ENCODE data around the gene SARDH.

The SARDH gene

GRCh38 chr9:133712221-133713100 lies 25.7 kb downstream of the SARDH start:
- DNase-seq: no peak

DNA sequence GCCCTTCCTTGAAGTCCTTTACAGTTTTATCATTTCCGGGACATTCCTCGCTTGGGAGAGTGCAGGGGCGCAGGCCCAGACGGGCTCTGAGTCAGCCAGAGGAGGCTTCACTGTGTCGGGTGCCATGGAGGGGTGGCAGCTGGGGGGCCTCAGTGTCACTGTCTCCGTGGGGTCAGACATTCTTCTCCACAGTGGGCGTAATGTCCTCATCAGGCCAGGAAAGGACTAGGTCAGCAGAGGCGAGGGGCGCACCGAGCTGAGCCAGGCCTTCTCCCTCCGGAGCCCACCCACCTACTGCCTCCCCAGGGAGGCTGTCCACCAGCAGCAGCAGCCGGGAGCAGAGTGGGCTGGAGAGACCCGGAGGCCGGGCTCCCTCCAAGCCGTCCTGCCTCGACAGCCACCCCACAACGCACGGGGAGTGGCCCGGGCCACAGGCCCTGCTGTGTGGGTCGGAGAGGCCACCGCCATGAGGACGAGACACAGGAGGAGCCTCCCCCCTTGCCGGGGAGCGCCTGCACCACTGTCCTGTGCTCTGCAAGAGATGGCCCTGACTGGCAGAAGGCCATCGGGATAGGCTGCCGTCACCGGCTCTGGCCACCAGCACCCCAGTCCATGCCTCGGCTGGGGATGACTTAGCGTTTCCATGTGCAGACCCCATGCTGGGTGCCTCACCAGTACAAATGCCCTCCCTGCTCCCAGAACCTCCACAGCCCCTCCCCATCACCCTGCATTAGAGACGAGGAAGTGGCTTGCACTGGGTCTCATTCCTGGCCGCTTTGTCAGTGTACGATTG lies 26.5 kb downstream of the SARDH start:
- DNase-seq: no peak

DNA sequence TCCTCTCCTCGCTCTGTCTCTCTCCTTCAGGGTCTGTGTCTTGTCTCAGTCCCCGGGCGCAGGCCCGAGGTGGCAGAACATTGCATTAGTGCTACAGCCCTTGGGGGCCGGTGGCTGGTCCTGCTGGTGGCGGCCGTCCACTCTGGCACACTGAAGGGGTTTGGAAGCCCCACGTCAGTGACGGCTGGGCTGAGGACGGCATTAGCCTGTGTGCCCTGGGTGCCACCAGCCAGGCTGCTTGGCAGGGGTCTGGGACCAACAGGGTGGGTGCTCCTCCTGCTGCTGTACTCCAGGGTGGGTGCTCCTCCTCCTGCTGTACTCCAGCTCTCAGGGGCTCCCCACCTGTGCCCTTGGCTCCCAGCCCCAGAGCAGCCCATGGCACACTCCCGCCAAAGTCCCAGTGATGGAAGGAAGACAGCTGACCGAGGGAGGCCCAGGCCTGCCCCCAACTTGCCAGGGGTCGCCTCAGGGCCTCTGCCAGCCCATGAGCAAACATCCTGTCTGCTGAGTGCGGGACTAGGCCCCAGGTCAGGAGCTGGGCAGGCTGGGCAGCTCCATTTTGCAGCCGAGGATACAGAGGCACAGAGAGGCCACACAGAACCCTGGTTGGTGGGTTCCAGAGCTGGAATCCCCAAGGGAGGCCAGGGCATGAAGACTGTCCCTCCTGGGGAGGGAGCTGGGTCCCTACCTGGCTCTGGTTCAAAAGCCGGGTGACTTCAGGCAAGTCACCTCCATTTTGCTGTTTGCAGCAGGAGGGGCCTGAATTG lies 27.3 kb downstream of the SARDH start:
- DNase-seq: no peak

DNA sequence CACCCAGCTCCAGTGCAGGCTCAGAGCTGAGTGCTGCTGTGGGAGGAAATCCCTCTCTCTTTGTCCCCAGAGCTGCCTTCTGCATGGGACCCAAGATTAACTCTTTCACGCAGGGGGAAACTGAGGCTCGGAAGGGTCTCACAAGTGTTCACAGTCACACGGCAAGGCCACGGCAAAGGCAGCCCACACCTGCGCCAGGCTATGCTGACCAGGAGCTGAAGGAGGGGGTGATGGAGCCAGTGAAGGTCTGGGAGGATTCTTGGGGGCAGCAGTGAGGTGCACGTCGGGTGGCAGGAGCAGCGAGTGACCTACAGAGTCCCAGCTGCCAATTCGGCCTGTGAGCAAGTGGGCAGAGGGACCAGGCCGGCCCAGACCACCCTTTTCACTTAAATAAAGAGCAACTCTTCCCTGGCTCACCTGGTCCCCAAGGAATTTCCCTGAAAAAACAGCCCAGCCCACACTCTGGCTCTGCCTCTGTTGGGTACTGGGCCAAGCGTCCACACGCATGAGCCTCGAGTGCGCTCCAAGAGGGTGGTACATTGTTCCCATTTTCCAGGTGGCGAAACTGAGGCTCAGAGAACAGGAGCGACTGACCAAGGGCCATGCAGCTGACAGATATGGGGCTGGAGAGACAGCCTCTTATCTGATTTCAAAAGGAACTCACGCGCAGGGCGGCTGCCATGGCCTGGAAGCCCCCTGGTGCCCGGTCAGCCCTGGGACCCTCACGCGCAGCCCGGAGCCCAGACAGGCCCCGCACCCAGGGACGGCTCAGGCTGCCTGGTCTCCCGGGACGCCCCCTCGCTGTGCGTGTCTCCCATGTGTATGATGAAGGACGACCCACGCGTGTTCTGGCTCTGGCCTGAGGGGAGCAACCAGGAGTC lies 28.2 kb downstream of the SARDH start:
- no peak for DNase-seq

- no peak for DNase-seq
Observed at GRCh38 chr9:133709015-133709611, 29.0 kb downstream of the SARDH start.

- DNase-seq: no peak
Observed at GRCh38 chr9:133708246-133709014, 29.7 kb downstream of the SARDH start.

- DNase-seq: no peak
Observed at GRCh38 chr9:133707763-133708245, 30.3 kb downstream of the SARDH start.

GRCh38 chr9:133707065-133707762 lies 30.9 kb downstream of the SARDH start:
- peak; percentile 53 to 60 for DNase-seq

DNA sequence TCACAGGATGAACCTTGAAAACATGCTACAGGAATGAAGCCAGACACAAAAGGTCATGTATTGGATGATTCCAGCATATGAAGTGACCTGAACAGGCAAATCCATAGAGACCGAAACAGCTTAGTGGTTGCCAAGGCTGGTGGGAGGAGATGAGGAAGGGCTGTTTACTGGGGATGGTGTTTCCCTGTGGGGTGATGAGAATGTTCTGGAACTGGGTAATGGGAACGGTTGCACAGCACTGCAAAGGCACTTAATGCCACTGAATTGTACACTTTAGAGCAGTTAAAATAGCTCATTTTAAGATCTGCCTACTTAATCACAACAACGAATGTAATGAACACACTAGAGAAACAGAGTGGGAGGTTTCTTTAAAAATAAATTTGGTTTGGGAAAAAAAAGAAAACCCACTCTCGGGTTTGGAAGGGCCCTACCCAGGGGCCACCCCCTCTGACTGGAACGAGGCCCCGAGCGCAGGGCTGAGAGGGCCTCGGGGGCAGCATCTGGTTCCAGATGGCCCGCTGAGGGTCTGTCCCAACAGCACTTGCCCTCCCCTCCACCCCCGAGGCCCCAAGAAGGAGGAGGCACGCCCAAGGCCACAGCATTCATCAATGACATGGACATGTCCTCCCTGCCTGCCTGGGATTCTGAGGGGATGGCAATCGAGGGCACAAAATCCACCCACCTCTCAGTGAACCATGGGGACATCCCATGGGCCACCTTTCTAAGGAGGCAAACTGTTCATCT lies 31.7 kb downstream of the SARDH start:
- no peak for DNase-seq

- DNase-seq: no peak
Observed at GRCh38 chr9:133705576-133705975, 32.6 kb downstream of the SARDH start.

GRCh38 chr9:133704711-133705181 lies 33.4 kb downstream of the SARDH start:
- DNase-seq: no peak

GRCh38 chr9:133703591-133704399 lies 34.4 kb downstream of the SARDH start:
- DNase-seq: no peak

- DNase-seq: no peak
Observed at GRCh38 chr9:133702798-133703590, 35.2 kb downstream of the SARDH start.

DNA sequence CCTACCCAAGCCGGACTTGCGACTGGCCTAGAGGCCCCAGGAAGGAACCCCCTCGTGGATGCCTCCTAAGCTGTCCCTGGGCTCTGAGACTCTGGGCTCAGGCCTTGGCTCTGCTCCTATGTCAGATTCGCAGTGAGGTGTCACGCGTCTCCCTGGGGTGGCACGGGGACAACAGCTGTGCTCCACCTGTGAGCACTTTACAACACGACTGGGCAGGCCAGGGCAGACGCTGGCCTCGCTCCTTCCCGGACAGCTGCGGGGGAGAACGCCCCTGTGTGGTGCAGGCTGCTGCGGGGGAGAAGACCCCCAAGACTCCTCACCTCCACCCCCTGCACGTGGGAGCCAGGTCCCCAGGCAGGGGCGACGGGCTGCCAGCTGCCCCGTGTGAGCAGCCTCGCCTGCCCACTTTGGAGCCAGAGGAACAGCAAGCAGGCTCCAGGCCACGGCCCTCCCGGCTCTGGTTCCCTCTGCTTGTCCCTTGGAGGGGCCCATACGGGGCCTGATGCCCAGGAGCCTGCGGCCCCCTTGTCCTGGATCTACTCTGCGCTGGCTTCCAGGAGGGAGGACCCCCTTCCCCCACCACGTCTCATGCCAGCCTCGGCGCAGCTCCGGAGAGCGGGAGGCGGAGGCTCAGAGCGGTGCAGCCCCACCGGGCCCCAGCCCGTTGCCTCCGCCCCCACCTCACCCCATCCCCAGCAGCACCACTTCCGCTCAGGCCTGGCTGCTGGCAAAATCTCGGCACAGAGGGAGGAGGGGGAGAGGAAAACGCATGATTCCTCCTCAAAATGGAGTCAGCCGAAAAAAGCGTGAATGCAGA lies 36.0 kb downstream of the SARDH start:
- DNase-seq: no peak

GRCh38 chr9:133701321-133701980 lies 36.7 kb downstream of the SARDH start:
- DNase-seq: no peak

DNA sequence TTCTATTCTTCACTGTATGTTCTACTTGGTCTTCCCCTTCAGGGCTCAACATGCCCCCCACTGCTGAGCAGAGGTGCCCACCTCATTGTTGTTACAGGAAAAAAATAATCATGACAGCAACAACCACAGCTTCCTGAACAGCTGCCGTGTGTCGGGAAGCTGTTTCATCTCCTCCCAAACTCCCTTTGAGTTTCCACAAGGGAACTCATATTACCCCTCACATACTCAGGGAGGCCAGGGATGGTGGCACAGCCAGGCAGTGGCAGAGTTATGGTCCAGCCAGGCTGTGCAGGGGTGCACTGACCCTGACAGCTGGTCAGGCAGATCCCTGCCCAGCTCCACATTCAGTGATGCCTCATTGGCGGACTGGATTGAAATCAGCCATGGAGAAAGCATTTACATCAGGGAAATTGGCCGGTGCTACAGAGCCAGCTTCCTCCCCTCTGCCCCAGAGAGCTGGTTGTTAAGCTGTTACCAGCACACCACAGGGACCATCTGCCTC lies 37.3 kb downstream of the SARDH start:
- no peak for DNase-seq
